OCI-LY1 (cell line): ENCODE measurements around the gene BORCS6.

Source experiments
- H2AFZ ChIP-seq: fragments of 200-600 bp; sonication (generic), shearing (Covaris generic); 2 replicates; pipeline ENCODE4 v1.6.0; 2014; ENCODE audit warnings: antibody characterized with exemption, mild to moderate bottlenecking, low read length
- H3F3A ChIP-seq: fragments of 200-600 bp; sonication (generic), shearing (Covaris generic); 2 replicates; pipeline ENCODE4 v1.6.0; 2014; ENCODE audit warnings: mild to moderate bottlenecking, antibody characterized with exemption, low read length, moderate library complexity; ENCODE audit not compliant: insufficient read depth
- H3K27ac ChIP-seq: fragments of 200-600 bp; sonication (generic); 2 replicates; pipeline ENCODE4 v1.5.1; 2014; ENCODE audit warnings: low read length, mixed run types, mild to moderate bottlenecking, low read depth; ENCODE audit not compliant: poor library complexity, severe bottlenecking
- H3K27me3 ChIP-seq: fragments of 200-600 bp; sonication (generic); 2 replicates; pipeline ENCODE4 v1.6.0; 2014; ENCODE audit warnings: antibody characterized with exemption, mild to moderate bottlenecking, low read length, moderate library complexity; ENCODE audit not compliant: insufficient read depth
- H3K36me3 ChIP-seq: fragments of 200-600 bp; sonication (generic); 2 replicates; pipeline ENCODE4 v1.6.1; 2014; ENCODE audit warnings: mild to moderate bottlenecking, antibody characterized with exemption, low read length, moderate library complexity, mixed read lengths; ENCODE audit not compliant: insufficient read depth
- H3K4me1 ChIP-seq: fragments of 200-600 bp; sonication (generic); 2 replicates; pipeline ENCODE4 v1.5.1; 2014; ENCODE audit warnings: mild to moderate bottlenecking, low read length, moderate library complexity; ENCODE audit not compliant: insufficient read depth, severe bottlenecking
- H3K4me2 ChIP-seq: fragments of 200-600 bp; sonication (generic), shearing (Covaris generic); 2 replicates; pipeline ENCODE4 v1.6.1; 2014; ENCODE audit warnings: low read length
- H3K4me3 ChIP-seq: fragments of 200-600 bp; sonication (generic); 2 replicates; pipeline ENCODE4 v1.5.1; 2014; ENCODE audit warnings: low read length, low read depth, mild to moderate bottlenecking, mixed read lengths; ENCODE audit not compliant: poor library complexity, severe bottlenecking
- H3K79me2 ChIP-seq: fragments of 200-600 bp; shearing (Covaris generic); 2 replicates; pipeline ENCODE4 v1.6.1; 2016; ENCODE audit warnings: mixed run types, low read length, mixed read lengths; ENCODE audit not compliant: insufficient read depth
- H3K9ac ChIP-seq: fragments of 200-600 bp; sonication (generic), shearing (Covaris generic); 2 replicates; pipeline ENCODE4 v1.6.1; 2014; ENCODE audit warnings: mild to moderate bottlenecking, low read length, mixed read lengths
- H3K9me2 ChIP-seq: fragments of 200-600 bp; sonication (generic), shearing (Covaris generic); 2 replicates; pipeline ENCODE4 v1.6.1; 2014; ENCODE audit warnings: low read depth, mild to moderate bottlenecking, low read length, mixed read lengths
- H3K9me3 ChIP-seq: fragments of 200-600 bp; shearing (Covaris generic); 2 replicates; pipeline ENCODE4 v1.6.1; 2014; ENCODE audit warnings: low read length, mixed read lengths
- H4K20me1 ChIP-seq: fragments of 200-600 bp; sonication (generic), shearing (Covaris generic); 2 replicates; pipeline ENCODE4 v1.6.0; 2016; ENCODE audit warnings: mild to moderate bottlenecking, low read length; ENCODE audit not compliant: insufficient read depth
- CTCF ChIP-seq: fragments of 200-600 bp; sonication (generic), shearing (Covaris generic); IDR thresholded peaks from 2 replicates; pipeline ENCODE4 v1.5.1; 2017; ENCODE audit warnings: mild to moderate bottlenecking, antibody characterized with exemption, low read length, moderate library complexity, mixed read lengths
- EZH2 ChIP-seq: fragments of 200-600 bp; sonication (generic), shearing (Covaris generic); IDR thresholded peaks from 2 replicates; pipeline ENCODE4 v1.8.0; 2017; ENCODE audit warnings: borderline replicate concordance, mixed run types, mild to moderate bottlenecking, antibody characterized with exemption, low read length, moderate library complexity, mixed read lengths

Gene BORCS6

DNA sequence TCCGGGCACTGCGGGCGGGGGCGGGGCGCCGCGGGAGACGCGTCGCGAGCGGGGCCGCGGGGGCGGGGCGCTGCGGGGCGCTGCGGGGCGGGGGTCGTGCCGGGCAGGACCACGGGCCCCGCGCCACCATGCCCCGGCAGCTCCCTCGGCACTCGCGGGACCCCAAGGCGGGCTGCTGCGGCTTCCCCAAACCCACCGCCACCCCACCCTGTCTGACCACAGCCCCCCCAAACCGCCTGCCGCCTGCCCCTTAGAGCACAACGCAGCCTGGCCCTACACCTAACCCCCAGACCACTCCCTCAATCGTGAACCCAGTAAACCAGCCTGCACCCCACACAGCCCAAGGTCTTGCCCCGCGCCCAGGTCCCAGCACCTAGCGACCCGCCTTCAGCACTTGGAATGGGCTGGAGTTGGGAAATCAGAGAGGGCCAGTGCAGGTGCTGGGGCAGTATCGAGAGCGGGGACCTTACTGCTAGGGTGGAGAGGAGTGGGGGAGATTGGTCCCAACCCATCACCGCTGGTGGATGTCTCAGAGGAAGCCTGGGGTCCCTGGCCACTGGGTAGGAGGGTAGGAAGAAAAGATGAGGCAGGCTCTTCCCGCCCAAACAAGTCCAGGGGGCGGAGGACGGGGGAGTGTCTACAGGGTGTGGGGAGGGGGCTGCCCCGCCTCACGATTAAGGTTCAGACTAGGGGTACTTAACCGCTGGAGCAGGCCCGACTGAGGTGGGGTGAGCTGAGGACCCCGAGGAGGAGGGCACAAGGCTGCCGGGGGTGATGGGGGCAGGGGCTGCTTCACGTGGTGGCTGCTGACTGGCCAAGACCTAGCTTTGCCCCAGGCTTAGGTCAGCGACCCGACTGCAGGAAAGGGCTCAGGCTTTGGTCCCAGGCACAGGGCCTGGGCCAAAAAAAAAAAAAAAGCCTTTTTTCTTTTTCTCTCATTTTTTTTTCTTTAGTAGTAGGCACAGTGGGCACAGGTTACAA, 26.7 kb downstream of the BORCS6 start:
- Histone ChIP-seq H3K9me2 (no peaks in the 10 kb centered on the region), H2AFZ (no peak overlapping the region), H3K27ac (peak overlapping the region; percentile 92), H3F3A (no peaks in the 10 kb centered on the region), H3K4me2 (peak overlapping the region; percentile 90), H3K9ac (peak overlapping the region; percentile 99), H4K20me1 (no peaks in the 10 kb centered on the region), H3K79me2 (peaks cover 9% of the 10 kb centered on the region; the same call in 1 of the 2 replicates), H3K4me3 (peak overlapping the region; percentile 99), H3K36me3 (peaks cover 24% of the 10 kb centered on the region), H3K9me3 (no peaks in the 10 kb centered on the region), H3K27me3 (no peaks in the 10 kb centered on the region), H3K4me1 (peaks cover 46% of the 10 kb centered on the region)
- TF ChIP-seq CTCF (no peak), EZH2 (no peak)

DNA sequence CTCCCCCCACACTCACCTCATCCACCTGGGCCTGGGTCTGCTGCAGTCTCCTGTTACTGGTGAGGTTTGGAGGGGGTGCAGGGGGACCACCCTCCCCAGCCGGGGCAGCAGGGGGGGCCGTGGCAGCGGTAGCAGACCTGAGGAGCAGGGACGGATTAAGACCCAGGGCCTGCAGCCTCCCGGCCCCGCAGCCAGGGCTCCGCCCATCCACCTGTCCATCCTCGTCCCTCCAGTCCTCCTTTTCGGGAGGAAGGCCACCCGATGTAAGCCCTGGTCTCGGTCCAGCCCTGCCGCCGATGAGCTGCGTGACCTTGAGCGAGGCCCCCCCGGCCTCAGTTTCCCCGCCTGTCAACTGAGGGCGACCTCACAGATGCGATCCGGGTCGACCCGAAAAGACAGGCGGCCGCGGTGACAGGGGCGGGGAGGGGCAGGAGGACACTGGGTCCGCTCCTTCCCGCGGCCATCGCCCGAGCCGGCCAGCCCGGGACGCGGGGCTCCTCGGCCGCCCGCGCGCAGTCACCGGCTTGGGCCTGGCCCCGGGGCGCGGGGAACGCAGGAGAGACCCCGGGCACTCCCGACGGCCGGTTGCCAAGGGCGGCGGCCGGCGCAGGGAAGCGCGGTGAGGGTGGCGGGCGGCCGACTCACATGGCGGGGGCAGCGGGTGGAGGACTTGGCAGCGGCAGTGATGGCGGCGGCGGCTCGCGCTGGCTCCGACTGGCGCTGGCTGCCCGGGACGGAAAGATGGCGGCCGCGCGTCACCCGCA, 27.6 kb downstream of the BORCS6 start, which contains the start of gene VAMP2:
VAMP2 (minus strand) TSS at position 716 of the 764 bp plus-strand sequence; CDS start at position 647, 69 bp downstream.
- H3K9ac ChIP-seq, result peak within 1 kb of the TSS; percentile 99
- H3K4me1 ChIP-seq, result peaks cover 46% of the 10 kb centered on the region
- H3K9me2 ChIP-seq, result no peaks in the 10 kb centered on the region
- H3F3A ChIP-seq, result no peaks in the 10 kb centered on the region
- TF ChIP-seq CTCF (no peak), EZH2 (no peak)
- no peak within 1 kb of the TSS for H2AFZ ChIP-seq
- no peaks in the 10 kb centered on the region for H3K27me3 ChIP-seq
- H4K20me1 ChIP-seq, result no peaks in the 10 kb centered on the region
- peak within 1 kb of the TSS; percentile 99 for H3K4me3 ChIP-seq
- peaks cover 9% of the 10 kb centered on the region; the same call in 1 of the 2 replicates for H3K79me2 ChIP-seq
- H3K27ac ChIP-seq, result peak within 1 kb of the TSS; percentile 92
- peaks cover 27% of the 10 kb centered on the region for H3K36me3 ChIP-seq
- H3K9me3 ChIP-seq, result no peaks in the 10 kb centered on the region
- H3K4me2 ChIP-seq, result peak within 1 kb of the TSS; percentile 92

- TF ChIP-seq CTCF (no peak), EZH2 (no peak)
- Histone ChIP-seq H4K20me1 (no peaks in the 10 kb centered on the region), H3K79me2 (peaks cover 9% of the 10 kb centered on the region; the same call in 1 of the 2 replicates), H3K27ac (peak overlapping the region; percentile 73), H3K9ac (peak overlapping the region; percentile 99), H3K4me2 (peak overlapping the region; percentile 92), H3K9me2 (no peaks in the 10 kb centered on the region), H3K4me1 (peaks cover 52% of the 10 kb centered on the region), H3F3A (no peaks in the 10 kb centered on the region), H3K9me3 (no peaks in the 10 kb centered on the region), H3K36me3 (peaks cover 27% of the 10 kb centered on the region), H2AFZ (no peak overlapping the region), H3K27me3 (no peaks in the 10 kb centered on the region), H3K4me3 (peak overlapping the region; percentile 99)
These were observed 28.4 kb downstream of the BORCS6 start for GRCh38 chr17:8161289-8162232.
